Suprapubic skin (tissue), 4 donors: ENCODE measurements around the gene STARD8.

Experiments
- CTCF ChIP-seq, 2 donors: fragments of 200-600 bp in 1 of 2; fragments of 450-650 bp in 1 of 2; sonication (generic) in 1 of 2; IDR thresholded peaks; one replicate each; pipeline ENCODE4 v1.5.1; 2016 to 2019; ENCODE audit warnings: antibody characterized with exemption in 2 of 2, mild to moderate bottlenecking in 1 of 2, moderate library complexity in 1 of 2
- POLR2A ChIP-seq, 2 donors: fragments of 450-650 bp; IDR thresholded peaks; one replicate each; pipeline ENCODE4 v1.6.1; 2017; ENCODE audit warnings: antibody characterized with exemption in 2 of 2, mild to moderate bottlenecking in 2 of 2, moderate library complexity in 2 of 2
- POLR2AphosphoS5 ChIP-seq, 3 donors: sonication (generic); formaldehyde crosslinking; IDR thresholded peaks; one replicate each; pipeline ENCODE4 v1.6.1; 2017; ENCODE audit warnings: antibody characterized with exemption in 3 of 3

DNA sequence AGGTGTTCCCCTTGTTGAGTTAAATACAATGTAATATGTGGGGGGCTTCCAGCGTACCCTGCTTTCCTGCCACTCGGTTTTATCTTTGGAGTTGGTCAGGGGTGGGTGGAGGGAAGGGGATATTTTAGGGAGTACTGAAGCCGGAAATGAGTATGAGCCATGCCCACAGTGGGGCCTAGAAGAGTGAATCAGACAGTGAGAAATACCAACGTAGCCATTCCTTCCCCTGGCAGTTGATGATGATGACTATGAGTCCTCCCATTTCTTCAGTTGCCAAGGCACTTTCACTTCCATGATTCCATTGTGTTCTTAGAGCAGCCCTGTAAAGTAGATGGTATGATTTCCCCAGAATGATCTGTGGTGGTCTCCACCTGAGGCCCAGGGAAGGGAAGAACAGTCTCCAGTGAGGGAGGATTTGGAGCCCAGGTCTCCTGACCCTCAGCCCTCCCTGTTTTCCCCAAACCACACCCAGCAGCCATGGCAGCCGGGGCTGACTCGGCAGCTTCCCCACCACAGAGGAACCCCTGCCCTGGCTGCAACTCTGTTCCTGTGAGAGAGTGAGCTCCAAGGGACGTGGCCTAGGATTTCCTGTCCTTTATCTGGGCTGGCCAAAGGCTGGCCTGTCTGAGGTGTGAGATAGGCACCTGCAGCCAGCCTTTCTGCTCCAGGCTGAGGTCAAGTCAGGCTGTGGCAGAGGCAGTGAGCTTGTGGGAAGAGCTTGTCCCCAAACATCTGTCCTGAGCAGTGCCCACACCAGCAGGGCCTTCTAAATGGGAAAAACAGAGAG is 52.7 kb downstream of the STARD8 start:
- TF ChIP-seq CTCF (IDR thresholded peaks at IDR 0.05) (no peak), POLR2A (IDR thresholded peaks at IDR 0.05) (no peak), POLR2AphosphoS5 (IDR thresholded peaks at IDR 0.05) (no peak)
